CD14-positive monocyte (primary cell): ENCODE data around the gene PHF12. TPM values are rescaled to one million over a fixed set of nuclear protein-coding genes. Genes with fewer than 3 reads are reported as not detected.
A peak's percentile ranks its signal among the peaks of the same experiment; 100 is the strongest.

ENCODE experiments used
- DNase-seq, 3 donors: peaks; one replicate each; pipeline ENCODE4 v3.0.0-alpha.2; 2011 to 2022
- H2AFZ ChIP-seq: 2 replicates; pipeline ENCODE4 v1.6.0; 2012; ENCODE audit warnings: mild to moderate bottlenecking, low read depth, low read length, inconsistent platforms; ENCODE audit not compliant: insufficient read depth, poor library complexity, severe bottlenecking
- H3K27ac ChIP-seq, 2 donors: 1 replicate in 1 of 2; 2 replicates in 1 of 2; pipeline ENCODE4 v1.5.1; 2012 to 2013; ENCODE audit warnings: low read length in 2 of 2, control low read depth in 1 of 2, inconsistent platforms in 1 of 2, low read depth in 1 of 2, mild to moderate bottlenecking in 1 of 2
- H3K27me3 ChIP-seq, 2 donors: one replicate each; pipeline versions ENCODE4 v1.6.0 to v1.6.1; 2011 to 2013; ENCODE audit warnings: low read length in 2 of 2; ENCODE audit not compliant: control insufficient read depth in 2 of 2, insufficient read depth in 2 of 2
- H3K36me3 ChIP-seq, 2 donors: replicated peaks in 1 of 2; 1 replicate in 1 of 2; 2 replicates in 1 of 2; pipeline versions ENCODE4 v1.5.1 to v1.6.1; 2012 to 2013; ENCODE audit warnings: low read length in 2 of 2, control low read depth in 1 of 2, inconsistent platforms in 1 of 2, mild to moderate bottlenecking in 1 of 2; ENCODE audit not compliant: insufficient read depth in 2 of 2, control insufficient read depth in 1 of 2
- H3K4me1 ChIP-seq, 2 donors: 1 replicate in 1 of 2; 2 replicates in 1 of 2; pipeline versions ENCODE4 v1.5.1 to v1.6.1; 2012 to 2013; ENCODE audit warnings: low read length in 2 of 2, control low read depth in 1 of 2, inconsistent platforms in 1 of 2, mild to moderate bottlenecking in 1 of 2, moderate library complexity in 1 of 2; ENCODE audit not compliant: insufficient read depth in 2 of 2, control insufficient read depth in 1 of 2
- H3K4me2 ChIP-seq: replicated peaks from 2 replicates; pipeline ENCODE3; 2012; ENCODE audit warnings: low read length, moderate library complexity, mild to moderate bottlenecking; ENCODE audit not compliant: poor library complexity, severe bottlenecking; ENCODE audit errors: extremely low read depth
- H3K4me3 ChIP-seq, 3 experiments: fragments of 200-600 bp in 1 of 3; sonication (generic) in 1 of 3; replicated peaks in 1 of 3; 1 replicate in 2 of 3; 2 replicates in 1 of 3; pipeline ENCODE4 v1.5.1; 2011 to 2013; ENCODE audit warnings: low read length in 3 of 3, mild to moderate bottlenecking in 3 of 3, control low read depth in 2 of 3, low read depth in 2 of 3, inconsistent platforms in 1 of 3, moderate library complexity in 1 of 3
- H3K79me2 ChIP-seq: 2 replicates; pipeline ENCODE4 v1.6.0; 2012; ENCODE audit warnings: mild to moderate bottlenecking, control low read depth, inconsistent platforms, low read length, moderate library complexity; ENCODE audit not compliant: insufficient read depth
- H3K9ac ChIP-seq: 2 replicates; pipeline ENCODE4 v1.6.0; 2017; ENCODE audit warnings: low read length, mild to moderate bottlenecking; ENCODE audit not compliant: insufficient read depth, poor library complexity, severe bottlenecking
- H3K9me3 ChIP-seq, 2 donors: replicated peaks in 1 of 2; 1 replicate in 1 of 2; 2 replicates in 1 of 2; pipeline versions ENCODE4 v1.5.1 to v1.6.1; 2012 to 2013; ENCODE audit warnings: low read length in 2 of 2, control low read depth in 1 of 2; ENCODE audit not compliant: control insufficient read depth in 1 of 2, insufficient read depth in 1 of 2
- H4K20me1 ChIP-seq: 2 replicates; pipeline ENCODE4 v1.6.0; 2012; ENCODE audit warnings: mild to moderate bottlenecking, low read length, control low read depth, moderate library complexity; ENCODE audit not compliant: insufficient read depth
- H3K27ac Mint-ChIP-seq, 7 donors: one replicate each; pipeline ENCODE4 v1.8.0; 2020; ENCODE audit warnings: mild to moderate bottlenecking in 7 of 7, mixed read lengths in 7 of 7, moderate library complexity in 6 of 7, inconsistent platforms in 2 of 7
- H3K27me3 Mint-ChIP-seq, 3 donors: one replicate each; pipeline ENCODE4 v1.8.0; 2021 to 2022; ENCODE audit warnings: low read depth in 3 of 3, mild to moderate bottlenecking in 3 of 3, mixed read lengths in 3 of 3, moderate library complexity in 3 of 3, inconsistent platforms in 1 of 3
- H3K36me3 Mint-ChIP-seq, 2 donors: one replicate each; pipeline ENCODE4 v1.8.0; 2020; ENCODE audit warnings: mixed read lengths in 2 of 2, inconsistent platforms in 1 of 2, mild to moderate bottlenecking in 1 of 2
- H3K4me1 Mint-ChIP-seq: one replicate; pipeline ENCODE4 v1.8.0; 2020; ENCODE audit warnings: mild to moderate bottlenecking, mixed read lengths
- H3K4me3 Mint-ChIP-seq, 2 donors: one replicate each; pipeline ENCODE4 v1.8.0; 2020; ENCODE audit warnings: mild to moderate bottlenecking in 2 of 2, mixed read lengths in 2 of 2, moderate library complexity in 1 of 2
- H3K9me3 Mint-ChIP-seq, 7 donors: one replicate each; pipeline ENCODE4 v1.8.0; 2020 to 2022; ENCODE audit warnings: mixed read lengths in 7 of 7, mild to moderate bottlenecking in 6 of 7, moderate library complexity in 6 of 7, inconsistent platforms in 2 of 7
- CTCF ChIP-seq: fragments of 200-600 bp; IDR thresholded peaks from one replicate; pipeline ENCODE4 v1.8.0; 2022; ENCODE audit warnings: antibody characterized with exemption, mild to moderate bottlenecking
- WGBS: methylation state at CpG from one replicate; pipeline ENCODE4 v1.1.5; 2013; ENCODE audit warnings: missing lambda C conversion rate; ENCODE audit not compliant: insufficient coverage; 5-methylcytosine and 5-hydroxymethylcytosine counted together
- intact Hi-C, 2 donors: fragments of 100-400 bp; cut with micrococcal nuclease; formaldehyde crosslinking; loops; one replicate each; pipeline versions ENCODE4 v1.15.0 to v1.15.1; 2023
- polyA plus RNA-seq, 3 donors: library from polyadenylated mRNA; depleted of rRNA in 1 of 3; unstranded in 2 of 3; stranded (reverse) in 1 of 3; fragments of 300-500 nt in 2 of 3; fragments of >200 nt in 1 of 3; fragmentation: Illumina TruSeq in 2 of 3; gene quantifications; 1 replicate in 2 of 3; 2 replicates in 1 of 3; pipeline ENCODE4 v1.2.3, GENCODE V29; 2012 to 2021

PHF12 gene
- polyA plus RNA-seq, 3 donors = 1.4 to 62.5 (median 2.5) TPM

- Histone ChIP-seq H3K27ac (peak within 1 kb of the TSS; percentile 84 to 90), H3K27me3 (no peaks in the 10 kb centered on the region), H3K9ac (peak within 1 kb of the TSS; percentile 91), H3K4me3 (peak within 1 kb of the TSS; percentile 79 to 98 (median 86)), H3K4me2 (peak within 1 kb of the TSS; percentile 92), H2AFZ (peak within 1 kb of the TSS; percentile 95), H3K79me2 (peaks cover 76% of the 10 kb centered on the region), H3K36me3 (no peaks in the 10 kb centered on the region), H3K9me3 (no peaks in the 10 kb centered on the region), H4K20me1 (peaks cover 24% of the 10 kb centered on the region), H3K4me1 (peaks cover 63 to 70% of the 10 kb centered on the region in 2 donors)
- intact Hi-C loops = loop anchor here in 1 of 2 donors (5.0 kb wide), 1 partner anchor 180 kb away; the partner anchor contains the start of genes RAB34 and RPL23A
- Mint-ChIP-seq H3K27ac (peak within 1 kb of the TSS; percentile 85 to 96 (median 93)), H3K4me1 (peaks cover 56% of the 10 kb centered on the region), H3K4me3 (peak within 1 kb of the TSS; percentile 92 to 93), H3K27me3 (peaks cover 0 to 7% (median 1%) of the 10 kb centered on the region in 3 donors), H3K36me3 (peaks cover 6 to 11% of the 10 kb centered on the region in 2 donors), H3K9me3 (peaks cover 0 to 2% (median 0%) of the 10 kb centered on the region in 7 donors)
- peak; percentile 37 to 92 (median 79) for DNase-seq
- TF ChIP-seq CTCF = peak; percentile 60
- under 1% methylated on average over 52 of the region's 73 CpGs for WGBS
Measured at GRCh38 chr17:28896884-28897768, 54.2 kb downstream of the PHF12 start, which contains the start of gene FLOT2. Gene FLOT2 (minus strand): TSS chr17:28897733. CDS start chr17:28897574, 159 bp downstream.

- no peaks in the 10 kb centered on the region for H3K27me3 ChIP-seq
- H3K27me3 Mint-ChIP-seq = peaks cover 0 to 5% (median 0%) of the 10 kb centered on the region in 3 donors
- intact Hi-C loops = loop anchor here in 1 of 2 donors (5.0 kb wide), 1 partner anchor 179 kb away; the partner anchor contains the start of genes RAB34 and RPL23A
- H3K27ac Mint-ChIP-seq = peak overlapping the region; percentile 85 to 96 (median 93)
- peak overlapping the region; percentile 95 for H2AFZ ChIP-seq
- no peaks in the 10 kb centered on the region for H3K9me3 ChIP-seq
- DNase-seq = no peak
- peaks cover 30% of the 10 kb centered on the region for H4K20me1 ChIP-seq
- H3K4me1 Mint-ChIP-seq = peaks cover 56% of the 10 kb centered on the region
- H3K36me3 ChIP-seq = peaks cover 0 to 6% of the 10 kb centered on the region in 2 donors
- peaks cover 0 to 2% (median 0%) of the 10 kb centered on the region in 7 donors for H3K9me3 Mint-ChIP-seq
- H3K4me1 ChIP-seq = peaks cover 56 to 66% of the 10 kb centered on the region in 2 donors
- 0% methylated on average over 3 of the region's 5 CpGs for WGBS
- H3K4me3 ChIP-seq = peak overlapping the region; percentile 79 to 98 (median 86)
- no peak for TF ChIP-seq CTCF
- H3K4me2 ChIP-seq = peak overlapping the region; percentile 92
- peaks cover 11 to 17% of the 10 kb centered on the region in 2 donors for H3K36me3 Mint-ChIP-seq
- H3K9ac ChIP-seq = peak overlapping the region; percentile 91
- H3K27ac ChIP-seq = peak overlapping the region; percentile 84 to 90
- peaks cover 81% of the 10 kb centered on the region for H3K79me2 ChIP-seq
- H3K4me3 Mint-ChIP-seq = peak overlapping the region; percentile 92 to 93
Measured at GRCh38 chr17:28896491-28896883, 54.8 kb downstream of the PHF12 start.
